Activated T-helper 1 cell treated with Interleukin-2 at 50 U/mL for 16 hours (primary cell): ENCODE measurements around the gene OR13H1.
"Not testable (repeated sequence)": the region's sequence is repeated elsewhere in the genome, so short reads cannot be mapped to it uniquely, and the experiment has no call there.

Experiments used
- DNase-seq: peaks from one replicate; pipeline ENCODE4 v3.0.0-alpha.2; 2020; ENCODE audit warnings: low read depth

Gene OR13H1, protein sequence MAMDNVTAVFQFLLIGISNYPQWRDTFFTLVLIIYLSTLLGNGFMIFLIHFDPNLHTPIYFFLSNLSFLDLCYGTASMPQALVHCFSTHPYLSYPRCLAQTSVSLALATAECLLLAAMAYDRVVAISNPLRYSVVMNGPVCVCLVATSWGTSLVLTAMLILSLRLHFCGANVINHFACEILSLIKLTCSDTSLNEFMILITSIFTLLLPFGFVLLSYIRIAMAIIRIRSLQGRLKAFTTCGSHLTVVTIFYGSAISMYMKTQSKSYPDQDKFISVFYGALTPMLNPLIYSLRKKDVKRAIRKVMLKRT

DNA sequence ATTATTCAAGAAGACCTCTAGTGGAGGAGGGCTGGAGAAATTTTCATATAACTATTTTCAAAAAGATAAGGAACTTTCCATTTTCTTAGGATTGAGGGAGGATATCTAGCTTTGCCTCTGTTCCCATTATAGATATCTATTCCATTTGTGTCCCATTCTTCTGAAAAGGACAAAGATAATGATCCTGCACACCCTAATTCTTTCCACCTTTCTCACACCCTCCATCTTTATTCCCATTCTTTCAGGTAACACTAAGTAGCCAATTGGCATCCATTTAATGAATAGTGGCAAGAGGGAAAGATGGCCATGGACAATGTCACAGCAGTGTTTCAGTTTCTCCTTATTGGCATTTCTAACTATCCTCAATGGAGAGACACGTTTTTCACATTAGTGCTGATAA, at the start of gene OR13H1:
TSS of gene OR13H1 (plus strand) at position 301 of the 400 bp plus-strand sequence. CDS start at position 301, 0 bp downstream.
- no peak for DNase-seq

DNA sequence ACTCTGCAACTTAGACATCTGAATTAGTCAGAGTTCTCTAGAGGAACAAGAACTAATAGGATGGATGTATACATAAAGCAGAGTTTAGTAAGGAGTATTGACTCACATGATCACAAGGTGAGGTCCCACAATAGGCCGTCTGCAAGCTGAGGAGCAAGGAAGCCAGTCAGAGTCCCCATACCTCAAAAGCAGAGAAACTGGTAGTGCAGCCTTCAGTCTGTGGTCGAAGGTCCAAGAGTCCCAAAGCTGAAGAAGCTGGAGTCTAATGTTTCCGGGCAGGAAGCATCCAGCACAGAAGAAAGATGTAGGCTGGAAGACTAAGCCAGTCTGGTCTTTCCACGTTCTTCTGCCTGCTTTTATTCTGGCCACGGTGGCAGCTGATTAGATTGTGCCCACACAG, 42.3 kb upstream of the OR13H1 start:
- DNase-seq = not testable (repeated sequence)

DNA sequence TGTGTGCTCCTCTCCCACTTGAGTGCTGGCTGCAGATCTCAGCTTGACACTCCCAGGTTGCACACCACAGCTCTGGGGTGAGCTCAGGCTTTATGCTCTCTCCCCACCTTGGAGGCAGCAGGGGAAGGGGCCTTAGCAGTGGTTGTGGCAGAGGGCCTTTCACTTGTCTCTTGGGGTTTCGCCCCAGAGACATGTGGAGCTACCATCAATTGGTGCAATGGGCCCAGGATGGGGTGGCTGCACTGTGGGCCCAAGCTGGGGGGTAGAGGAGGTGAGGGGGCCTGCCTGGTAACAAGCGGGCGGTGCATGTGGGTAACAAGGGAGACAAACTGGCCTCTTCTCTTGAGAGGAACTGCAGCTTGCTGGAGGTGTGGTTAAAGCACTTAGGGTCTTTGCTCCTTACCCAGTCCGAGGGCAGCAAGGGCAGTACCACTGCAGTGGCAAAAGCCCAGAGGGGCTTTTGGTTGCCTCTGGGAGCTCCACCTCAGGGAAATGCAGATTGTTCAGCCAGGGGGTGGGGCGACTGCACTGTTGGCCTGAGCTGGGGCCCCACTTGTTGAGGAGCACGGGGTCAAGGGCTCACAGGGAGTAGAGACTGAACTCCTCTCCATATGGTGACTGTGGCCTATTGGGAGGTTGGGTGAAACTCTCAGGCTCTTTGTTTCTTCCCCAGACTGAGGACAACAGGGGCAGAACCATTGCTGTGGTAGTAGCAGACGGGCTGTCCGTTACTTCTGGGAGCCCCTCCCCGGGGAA, 30.5 kb upstream of the OR13H1 start:
- DNase-seq = no peak

DNA sequence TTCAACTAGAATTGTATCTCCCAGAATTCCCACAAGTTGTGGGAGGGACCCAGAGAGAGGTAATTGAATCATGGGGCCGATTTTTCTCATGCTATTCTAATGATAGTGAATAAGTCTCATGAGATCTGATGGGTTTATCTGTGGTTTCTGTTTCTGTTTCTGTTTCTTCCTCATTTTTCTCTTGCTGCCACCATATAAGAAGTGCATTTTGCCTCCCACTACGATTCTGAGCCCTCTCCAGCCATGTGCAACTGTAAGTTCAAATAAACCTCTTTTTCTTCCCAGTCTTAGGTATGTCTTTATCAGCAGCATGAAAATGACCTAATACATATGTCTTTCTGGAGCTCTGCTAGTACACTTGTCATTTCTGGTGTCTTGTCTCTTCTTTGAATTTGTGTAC, 22.1 kb upstream of the OR13H1 start:
- no peak for DNase-seq

DNA sequence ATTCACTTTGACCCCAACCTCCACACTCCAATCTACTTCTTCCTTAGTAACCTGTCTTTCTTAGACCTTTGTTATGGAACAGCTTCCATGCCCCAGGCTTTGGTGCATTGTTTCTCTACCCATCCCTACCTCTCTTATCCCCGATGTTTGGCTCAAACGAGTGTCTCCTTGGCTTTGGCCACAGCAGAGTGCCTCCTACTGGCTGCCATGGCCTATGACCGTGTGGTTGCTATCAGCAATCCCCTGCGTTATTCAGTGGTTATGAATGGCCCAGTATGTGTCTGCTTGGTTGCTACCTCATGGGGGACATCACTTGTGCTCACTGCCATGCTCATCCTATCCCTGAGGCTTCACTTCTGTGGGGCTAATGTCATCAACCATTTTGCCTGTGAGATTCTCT, 344 bp downstream of the OR13H1 start:
- DNase-seq = no peak

DNA sequence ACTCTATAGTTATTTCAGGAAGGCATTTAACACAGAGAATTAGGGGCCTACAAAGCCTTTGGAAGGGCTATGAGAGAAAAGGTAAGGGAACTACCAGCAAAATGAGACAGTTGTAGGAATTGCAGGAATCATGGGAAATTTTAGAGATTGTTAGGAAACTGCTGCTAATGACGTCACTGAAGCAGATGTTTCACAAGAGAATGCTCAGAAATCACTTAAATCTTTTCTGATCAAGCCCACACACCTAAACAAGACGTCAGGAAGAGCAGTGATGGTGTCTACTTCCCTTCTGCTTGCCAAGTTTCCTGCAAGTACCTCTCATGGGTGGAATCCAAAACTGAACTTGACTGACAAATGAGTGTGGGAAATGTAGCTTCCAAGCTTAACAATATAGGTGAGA, 5.1 kb downstream of the OR13H1 start:
- no peak for DNase-seq

DNA sequence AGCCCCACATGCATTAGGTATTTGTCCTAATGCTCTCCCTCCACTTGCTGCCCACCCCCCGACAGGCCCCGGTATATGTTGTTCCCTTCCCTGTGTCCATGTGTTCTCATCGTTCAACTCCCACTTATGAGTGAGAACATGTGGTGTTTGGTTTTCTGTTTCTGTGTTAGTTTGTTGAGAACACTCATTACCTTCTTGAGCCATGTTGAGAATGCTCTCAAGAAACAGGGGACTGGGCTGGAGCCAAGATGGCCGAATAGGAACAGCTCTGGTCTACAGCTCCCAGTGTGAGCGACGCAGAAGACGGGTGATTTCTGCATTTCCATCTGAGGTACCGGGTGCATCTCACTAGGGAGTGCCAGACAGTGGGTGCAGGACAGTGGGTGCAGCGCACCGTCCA, 8.6 kb downstream of the OR13H1 start:
- not testable (repeated sequence) for DNase-seq

DNA sequence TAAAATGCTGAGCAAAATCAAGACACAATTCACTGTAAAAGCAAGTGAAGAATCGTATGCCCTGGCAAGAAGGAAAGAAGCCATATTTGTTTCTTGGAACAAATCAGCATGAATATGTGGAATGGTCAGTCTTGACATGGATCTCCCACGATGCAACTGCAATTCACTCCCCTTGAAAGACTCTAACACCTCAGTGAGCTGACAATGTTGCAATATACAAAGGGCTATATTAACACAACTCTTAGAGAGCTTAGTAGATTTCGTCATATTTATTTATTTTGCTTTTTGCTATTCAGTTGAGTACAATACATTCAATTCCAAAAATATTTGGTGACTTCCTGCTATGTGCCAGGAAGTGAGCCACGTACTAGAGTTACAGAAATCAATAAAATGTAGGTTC, 14.7 kb downstream of the OR13H1 start:
- no peak for DNase-seq

DNA sequence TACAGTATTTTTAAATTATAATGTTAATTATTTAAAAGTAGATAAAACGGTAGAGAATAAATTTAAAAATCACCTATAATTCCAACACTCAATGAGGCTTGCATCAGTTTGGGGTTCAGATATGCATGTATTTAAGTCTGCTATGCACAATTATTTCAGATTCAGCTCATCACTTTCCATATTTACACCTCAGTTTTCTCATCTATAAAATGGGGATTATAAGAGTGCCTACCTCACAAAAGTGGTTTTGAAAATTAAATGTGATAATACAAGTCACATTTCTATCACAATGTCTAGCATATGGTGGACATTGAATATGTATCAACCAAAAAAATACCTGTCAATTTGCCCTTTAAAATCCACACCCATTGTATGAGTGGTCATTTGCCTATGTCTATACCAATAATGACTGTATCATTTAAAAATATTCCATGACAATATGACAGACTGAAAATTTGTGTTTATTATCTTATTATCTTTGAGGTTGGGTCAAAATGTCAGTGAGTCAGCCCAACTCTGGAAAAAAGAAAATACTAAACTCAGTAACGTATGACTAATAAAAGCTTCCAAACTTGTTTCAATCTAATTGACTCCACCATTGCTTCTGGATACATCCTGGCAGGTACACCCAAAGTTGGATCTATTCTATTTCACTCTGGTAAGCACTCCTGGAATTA, 20.8 kb downstream of the OR13H1 start:
- no peak for DNase-seq

DNA sequence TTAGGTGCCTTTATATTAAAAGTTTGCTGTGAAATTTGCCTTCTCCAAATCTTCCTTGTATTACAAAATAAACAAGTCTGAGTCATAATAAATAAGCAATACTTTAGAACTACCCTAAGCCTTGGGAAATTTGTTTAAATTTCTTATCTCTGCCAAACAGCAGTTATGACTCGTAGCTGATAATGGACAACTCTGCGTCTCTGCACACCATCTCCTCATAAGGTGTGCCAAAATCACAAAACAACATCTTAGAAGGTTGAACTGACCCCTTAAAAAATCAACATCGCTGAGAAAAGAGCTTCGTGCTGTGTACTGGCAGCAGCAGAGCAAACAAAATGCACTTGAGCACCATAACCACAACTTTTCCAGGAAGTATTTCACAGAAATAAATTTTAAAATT, 22.0 kb downstream of the OR13H1 start:
- DNase-seq = no peak

DNA sequence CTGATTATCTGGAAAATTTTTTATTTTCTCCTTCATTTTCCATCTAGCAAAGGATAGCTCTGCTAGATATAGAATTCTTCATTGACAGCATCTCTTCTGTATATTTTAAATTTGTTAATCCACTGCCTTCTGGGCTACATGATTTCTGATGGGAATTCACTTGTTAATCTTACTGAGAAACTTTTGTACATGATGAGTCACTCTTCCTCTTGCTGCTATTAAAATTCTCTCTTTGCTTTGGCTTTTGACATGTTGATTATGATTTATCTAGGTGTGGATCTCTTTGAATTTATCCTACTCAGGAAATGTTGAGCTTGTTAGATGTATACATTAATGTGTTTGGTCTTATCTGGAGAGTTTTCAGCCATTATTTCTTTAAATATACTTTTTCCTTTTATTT, 27.5 kb downstream of the OR13H1 start:
- no peak for DNase-seq

DNA sequence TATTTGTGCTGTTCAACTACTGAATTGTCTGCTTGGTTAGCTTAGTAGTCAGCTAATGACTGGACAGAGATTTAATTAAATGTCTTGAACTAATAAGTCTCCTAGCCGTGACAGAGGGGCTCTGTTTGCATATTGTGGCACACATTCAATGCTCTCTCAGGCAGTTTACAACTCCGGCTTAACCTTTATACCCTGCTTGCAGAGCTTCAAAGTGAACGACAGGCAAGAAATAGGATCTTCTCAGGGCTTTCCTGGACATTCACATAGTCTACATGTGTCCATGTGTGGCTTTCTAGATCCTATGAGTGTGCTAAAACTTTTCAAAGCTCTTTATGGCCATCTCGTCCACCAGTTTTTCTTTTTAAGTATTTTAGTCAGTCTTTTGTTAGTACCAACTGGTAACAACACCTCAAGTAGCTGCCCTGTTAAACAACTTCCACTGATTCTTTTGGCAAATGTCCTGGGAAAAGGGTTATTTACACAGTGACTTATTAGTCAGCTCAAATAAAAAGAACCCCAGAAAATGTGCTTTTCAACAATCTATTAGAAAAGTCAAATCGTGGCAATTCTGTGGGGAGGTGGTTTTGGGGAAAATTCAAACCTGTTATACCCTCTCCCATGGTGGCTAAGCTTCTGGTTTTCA, 28.6 kb downstream of the OR13H1 start:
- no peak for DNase-seq

DNA sequence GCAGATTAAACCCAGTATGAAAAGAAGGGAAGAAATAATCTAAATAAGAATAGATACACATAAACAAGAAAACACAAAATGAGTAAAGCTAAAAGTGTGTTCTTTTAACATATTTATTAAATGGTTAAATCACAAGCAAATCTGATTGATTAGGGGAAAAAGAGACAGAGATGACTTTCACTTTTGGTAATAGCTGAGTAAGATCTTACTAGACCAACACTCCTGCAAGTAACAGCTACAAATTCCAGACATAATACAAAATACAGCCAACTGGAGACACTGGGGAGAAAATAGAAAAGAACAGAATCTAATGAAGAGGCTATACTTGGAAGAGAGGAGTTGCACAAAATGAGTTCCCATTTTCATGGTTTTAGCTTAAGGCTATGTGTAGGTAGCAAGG, 33.5 kb downstream of the OR13H1 start:
- no peak for DNase-seq

DNA sequence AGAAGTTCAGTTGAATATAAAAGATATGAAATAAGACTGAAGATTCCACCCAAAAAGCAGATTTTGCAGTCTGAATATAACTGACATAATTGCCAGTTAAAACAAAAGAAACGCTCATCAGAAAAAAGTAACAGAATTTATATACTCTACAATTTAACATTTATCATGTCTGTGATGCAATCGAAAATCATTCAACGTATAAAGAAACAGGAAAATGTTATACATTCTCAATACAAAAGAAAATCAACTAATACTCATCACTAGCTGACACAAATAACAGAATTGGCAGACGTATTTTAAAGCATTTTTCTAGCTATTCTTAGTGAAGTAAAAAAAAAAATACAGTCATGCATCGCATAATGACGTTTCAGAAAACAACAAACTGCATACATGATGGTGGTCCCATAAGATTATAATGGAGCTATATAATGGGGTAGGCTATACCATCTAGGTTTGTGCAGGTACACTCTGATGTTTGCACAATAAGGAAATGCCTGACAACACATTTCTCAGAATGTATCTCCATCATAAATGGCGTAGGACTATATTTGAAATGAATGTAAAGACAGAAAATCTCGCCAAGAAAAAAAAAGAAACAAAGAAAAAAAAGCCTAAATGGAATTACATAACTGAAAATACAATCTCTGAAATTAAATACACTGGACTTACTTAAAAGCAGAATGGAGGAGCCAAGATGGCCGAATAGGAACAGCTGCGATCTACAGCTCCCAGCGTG, 34.3 kb downstream of the OR13H1 start:
- no peak for DNase-seq

DNA sequence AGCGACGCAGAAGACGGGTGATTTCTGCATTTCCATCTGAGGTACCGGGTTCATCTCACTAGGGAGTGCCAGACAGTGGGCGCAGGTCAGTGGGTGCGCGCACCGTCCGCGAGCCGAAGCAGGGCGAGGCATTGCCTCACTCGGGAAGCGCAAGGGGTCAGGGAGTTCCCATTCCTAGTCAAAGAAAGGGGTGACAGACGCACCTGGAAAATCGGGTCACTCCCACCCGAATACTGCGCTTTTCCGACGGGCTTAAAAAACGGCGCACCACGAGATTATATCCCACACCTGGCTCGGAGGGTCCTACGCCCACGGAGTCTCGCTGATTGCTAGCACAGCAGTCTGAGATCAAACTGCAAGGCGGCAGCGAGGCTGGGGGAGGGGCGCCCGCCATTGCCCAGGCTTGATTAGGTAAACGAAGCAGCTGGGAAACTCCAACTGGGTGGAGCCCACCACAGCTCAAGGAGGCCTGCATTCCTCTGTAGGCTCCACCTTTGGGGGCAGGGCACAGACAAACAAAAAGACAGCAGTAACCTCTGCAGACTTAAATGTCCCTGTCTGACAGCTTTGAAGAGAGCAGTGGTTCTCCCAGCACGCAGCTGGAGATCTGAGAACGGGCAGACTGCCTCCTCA, 35.0 kb downstream of the OR13H1 start:
- DNase-seq = not testable (repeated sequence)

DNA sequence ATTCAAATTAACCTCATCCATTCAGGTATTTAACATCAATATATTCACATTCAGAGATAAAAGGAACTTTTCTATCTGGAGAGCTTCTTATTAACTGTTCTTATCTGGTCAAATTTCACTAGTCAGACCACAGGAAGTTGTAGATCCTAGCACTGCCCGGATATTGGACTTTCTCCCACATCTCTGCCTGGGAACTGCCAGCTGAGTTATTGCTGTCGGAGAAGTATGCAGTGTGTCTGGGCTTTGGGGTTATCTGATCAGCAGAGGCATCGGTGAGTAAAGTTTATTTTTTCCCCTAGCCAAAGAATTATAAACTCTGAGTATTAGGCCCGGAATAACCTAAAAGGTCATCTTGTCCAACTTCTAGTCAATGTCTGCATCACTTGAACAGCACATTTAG, 45.1 kb downstream of the OR13H1 start:
- DNase-seq = no peak
